ENCODE data around the gene LANCL2.

DNA sequence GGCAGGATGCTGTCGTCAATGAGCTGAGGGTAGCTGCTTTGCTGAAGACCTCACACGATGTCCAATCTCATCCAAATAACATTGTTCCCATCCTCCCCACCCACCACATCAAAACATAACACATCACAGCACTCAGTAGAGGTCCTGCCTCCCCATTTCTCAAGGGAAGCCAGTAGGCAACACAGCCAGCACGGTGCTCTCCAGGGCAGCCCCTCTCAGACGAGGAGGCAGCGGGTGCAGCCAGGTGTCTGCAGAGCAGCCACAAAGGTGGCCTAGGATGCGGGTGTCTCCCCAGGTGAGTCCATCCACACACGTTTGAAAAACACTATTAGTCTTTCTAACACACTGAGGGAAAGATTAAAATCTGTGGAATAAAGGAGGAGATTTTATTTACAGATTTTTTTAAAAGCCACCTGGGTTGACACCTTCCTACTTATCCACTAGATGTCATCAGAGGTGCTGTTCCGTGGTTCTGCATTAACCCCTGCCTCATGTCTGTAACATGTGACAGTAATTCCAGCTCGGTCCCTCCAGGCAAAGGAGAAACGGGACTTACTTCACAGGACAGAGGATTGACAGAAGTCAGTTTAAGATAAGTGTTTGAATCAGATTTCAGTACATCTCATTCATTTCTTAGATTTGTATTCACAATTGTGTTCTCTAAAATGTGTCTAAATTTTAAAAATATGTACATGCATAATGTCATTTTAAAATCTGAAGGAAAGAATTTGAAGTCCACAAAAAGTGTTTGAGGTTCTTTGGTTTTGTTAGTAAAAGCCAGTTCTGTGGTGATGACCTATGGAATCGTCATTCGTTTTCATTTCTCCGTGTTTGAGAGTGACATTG, 68.0 kb downstream of the LANCL2 start:
- TF ChIP-seq, protein P1, sequence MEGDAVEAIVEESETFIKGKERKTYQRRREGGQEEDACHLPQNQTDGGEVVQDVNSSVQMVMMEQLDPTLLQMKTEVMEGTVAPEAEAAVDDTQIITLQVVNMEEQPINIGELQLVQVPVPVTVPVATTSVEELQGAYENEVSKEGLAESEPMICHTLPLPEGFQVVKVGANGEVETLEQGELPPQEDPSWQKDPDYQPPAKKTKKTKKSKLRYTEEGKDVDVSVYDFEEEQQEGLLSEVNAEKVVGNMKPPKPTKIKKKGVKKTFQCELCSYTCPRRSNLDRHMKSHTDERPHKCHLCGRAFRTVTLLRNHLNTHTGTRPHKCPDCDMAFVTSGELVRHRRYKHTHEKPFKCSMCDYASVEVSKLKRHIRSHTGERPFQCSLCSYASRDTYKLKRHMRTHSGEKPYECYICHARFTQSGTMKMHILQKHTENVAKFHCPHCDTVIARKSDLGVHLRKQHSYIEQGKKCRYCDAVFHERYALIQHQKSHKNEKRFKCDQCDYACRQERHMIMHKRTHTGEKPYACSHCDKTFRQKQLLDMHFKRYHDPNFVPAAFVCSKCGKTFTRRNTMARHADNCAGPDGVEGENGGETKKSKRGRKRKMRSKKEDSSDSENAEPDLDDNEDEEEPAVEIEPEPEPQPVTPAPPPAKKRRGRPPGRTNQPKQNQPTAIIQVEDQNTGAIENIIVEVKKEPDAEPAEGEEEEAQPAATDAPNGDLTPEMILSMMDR (IDR thresholded peaks at IDR 0.05), result peak in 4 of 6 experiments; percentile 11 to 45 (median 28)
- no peak for TF ChIP-seq POLR2A (IDR thresholded peaks at IDR 0.05)
